GM21447 (cell line): ENCODE measurements around the gene UGT2A1.

ENCODE experiments used
- ATAC-seq: cut with Tn5 transposase; IDR thresholded peaks from one replicate; pipeline ENCODE4 v1.9.1; 2021; ENCODE audit not compliant: unreplicated experiment

UGT2A1 gene

GRCh38 chr4:69591364-69591763, 61.7 kb downstream of the UGT2A1 start:
- ATAC-seq: no peak

- ATAC-seq: no peak
These were observed 63.2 kb downstream of the UGT2A1 start for GRCh38 chr4:69589884-69590283.

- no peak for ATAC-seq
These were observed 68.9 kb downstream of the UGT2A1 start for GRCh38 chr4:69584135-69584534.

- no peak for ATAC-seq
These were observed 69.5 kb downstream of the UGT2A1 start for GRCh38 chr4:69583543-69583942.

- no peak for ATAC-seq
These were observed 75.8 kb downstream of the UGT2A1 start for GRCh38 chr4:69577245-69577644.

GRCh38 chr4:69576251-69576877, 76.7 kb downstream of the UGT2A1 start:
- no peak for ATAC-seq

GRCh38 chr4:69568787-69569186, 84.3 kb downstream of the UGT2A1 start:
- ATAC-seq: no peak

GRCh38 chr4:69563424-69563823, 89.6 kb downstream of the UGT2A1 start:
- ATAC-seq: no peak

GRCh38 chr4:69549651-69550050, 103.4 kb downstream of the UGT2A1 start:
- no peak for ATAC-seq

- no peak for ATAC-seq
These were observed 106.8 kb downstream of the UGT2A1 start for GRCh38 chr4:69546134-69546765.
